Stimulated activated CD4-positive, alpha-beta T cell treated with anti-CD3 and anti-CD28 coated beads, Interleukin-1b, Interleukin-23, amount 100 ng/mL, for 24 hours (primary cell): ENCODE data around the gene MVD.
"Not testable (repeated sequence)": the region's sequence is repeated elsewhere in the genome, so short reads cannot be mapped to it uniquely, and the experiment has no call there.

ENCODE experiments used
- DNase-seq, 4 experiments: peaks; one replicate each; pipeline ENCODE4 v3.0.0-alpha.2; 2020; ENCODE audit warnings: low read depth in 4 of 4, low spot score in 1 of 4

Gene MVD

GRCh38 chr16:88626646-88627045, 36.2 kb downstream of the MVD start:
- no peak for DNase-seq

GRCh38 chr16:88624977-88625576, 37.8 kb downstream of the MVD start:
- DNase-seq, result no peak

- DNase-seq, result no peak
These were observed 38.4 kb downstream of the MVD start for GRCh38 chr16:88624481-88624880.

- no peak for DNase-seq
These were observed 39.0 kb downstream of the MVD start for GRCh38 chr16:88623858-88624257.

- no peak for DNase-seq
These were observed 40.0 kb downstream of the MVD start for GRCh38 chr16:88622866-88623265.

GRCh38 chr16:88622125-88622524, 40.8 kb downstream of the MVD start:
- no peak for DNase-seq

GRCh38 chr16:88619859-88620815, 42.8 kb downstream of the MVD start:
- DNase-seq, result no peak

- no peak for DNase-seq
These were observed 43.8 kb downstream of the MVD start for GRCh38 chr16:88618956-88619667.

- no peak for DNase-seq
These were observed 44.5 kb downstream of the MVD start for GRCh38 chr16:88618182-88618955.

GRCh38 chr16:88617268-88618031, 45.4 kb downstream of the MVD start:
- DNase-seq, result no peak

- no peak for DNase-seq
These were observed 46.2 kb downstream of the MVD start for GRCh38 chr16:88616736-88617135.

GRCh38 chr16:88616320-88616719, 46.6 kb downstream of the MVD start:
- no peak for DNase-seq

- DNase-seq, result no peak
These were observed 47.9 kb downstream of the MVD start for GRCh38 chr16:88614818-88615580.

- DNase-seq, result no peak
These were observed 48.7 kb downstream of the MVD start for GRCh38 chr16:88613911-88614817.

GRCh38 chr16:88613293-88613692, 49.6 kb downstream of the MVD start:
- no peak for DNase-seq

GRCh38 chr16:88610909-88611812, 51.7 kb downstream of the MVD start:
- DNase-seq, result no peak

- no peak for DNase-seq
These were observed 52.8 kb downstream of the MVD start for GRCh38 chr16:88610080-88610479.

GRCh38 chr16:88609426-88609825, 53.5 kb downstream of the MVD start:
- DNase-seq, result not testable (repeated sequence)
